Measurements from ENCODE around the gene ARSB.
"Not testable (repeated sequence)": the region's sequence is repeated elsewhere in the genome, so short reads cannot be mapped to it uniquely, and the experiment has no call there.

Gene ARSB

GRCh38 chr5:78746021-78746770 is 238.9 kb downstream of the ARSB start:
- DNase-seq: no peak

- no peak for DNase-seq
These were observed 240.1 kb downstream of the ARSB start for GRCh38 chr5:78744951-78745534.

- DNase-seq: no peak
These were observed 244.1 kb downstream of the ARSB start for GRCh38 chr5:78741019-78741418.

- no peak for DNase-seq
These were observed 246.3 kb downstream of the ARSB start for GRCh38 chr5:78738693-78739300.

GRCh38 chr5:78738104-78738503 is 247.0 kb downstream of the ARSB start:
- no peak for DNase-seq

GRCh38 chr5:78735834-78736463 is 249.2 kb downstream of the ARSB start:
- DNase-seq: no peak

GRCh38 chr5:78734950-78735349 is 250.2 kb downstream of the ARSB start:
- no peak for DNase-seq

- no peak for DNase-seq
These were observed 250.8 kb downstream of the ARSB start for GRCh38 chr5:78734094-78734845.

- not testable (repeated sequence) for DNase-seq
These were observed 252.4 kb downstream of the ARSB start for GRCh38 chr5:78732721-78733120.

- no peak for DNase-seq
These were observed 253.2 kb downstream of the ARSB start for GRCh38 chr5:78731884-78732283.

- DNase-seq: no peak
These were observed 254.6 kb downstream of the ARSB start for GRCh38 chr5:78730300-78731094.

- no peak for DNase-seq
These were observed 257.0 kb downstream of the ARSB start for GRCh38 chr5:78727786-78728761.
